ENCODE results near the gene MRPS35. TPM values are rescaled to one million over a fixed set of nuclear protein-coding genes. Genes with fewer than 3 reads are reported as not detected.

The MRPS35 gene
- 10 to 100 TPM; 59.1 to 72.2 TPM for total RNA-seq
- long read RNA-seq, transcript MRPS35-201 (8 exons, 1,888 nt): major isoform, 218 of 235 reads
- long read RNA-seq, transcript MRPS35-203 (7 exons, 1,715 nt): minor isoform, 8 of 235 reads
- long read RNA-seq, partial matches to known transcripts: 3 of 235 reads
- long read RNA-seq, other reads (novel, unspliced or antisense): 6 of 235 reads

- ATAC-seq: peak; percentile 96
- intact Hi-C loops (cut with DNase I, micrococcal nuclease): no loop called here
- peak; percentile 93 for DNase-seq
Measured at GRCh38 chr12:27710592-27711316, at the start of gene MRPS35. Gene MRPS35, plus strand, starts transcription at chr12:27710832. Its CDS starts 12 bp downstream, at chr12:27710844.

DNA sequence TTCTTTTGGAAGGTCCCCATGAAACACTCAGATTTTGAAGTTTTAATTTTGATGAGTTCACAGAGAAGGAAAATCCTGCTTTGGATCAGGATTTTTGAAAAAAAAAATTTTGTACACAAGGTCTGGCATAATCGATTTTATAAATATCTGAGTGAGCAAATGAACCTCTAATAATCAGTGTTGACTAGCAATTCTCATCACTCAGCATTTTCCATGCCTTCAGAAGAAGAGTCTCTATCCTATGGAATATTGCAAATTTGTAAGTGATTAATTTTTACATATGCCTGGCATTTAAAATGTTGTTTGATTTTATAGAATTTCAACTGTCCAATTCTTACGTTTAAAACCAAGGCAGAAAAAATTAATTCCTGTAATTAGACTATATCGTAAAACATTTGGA is 44.9 kb upstream of the MRPS35 start:
- intact Hi-C loops (cut with DNase I, micrococcal nuclease): no loop called here
- DNase-seq: no peak
- ATAC-seq: no peak

GRCh38 chr12:27666510-27666909 is 44.1 kb upstream of the MRPS35 start:
- no peak for ATAC-seq
- DNase-seq: no peak
- intact Hi-C loops (cut with DNase I, micrococcal nuclease): no loop called here

DNA sequence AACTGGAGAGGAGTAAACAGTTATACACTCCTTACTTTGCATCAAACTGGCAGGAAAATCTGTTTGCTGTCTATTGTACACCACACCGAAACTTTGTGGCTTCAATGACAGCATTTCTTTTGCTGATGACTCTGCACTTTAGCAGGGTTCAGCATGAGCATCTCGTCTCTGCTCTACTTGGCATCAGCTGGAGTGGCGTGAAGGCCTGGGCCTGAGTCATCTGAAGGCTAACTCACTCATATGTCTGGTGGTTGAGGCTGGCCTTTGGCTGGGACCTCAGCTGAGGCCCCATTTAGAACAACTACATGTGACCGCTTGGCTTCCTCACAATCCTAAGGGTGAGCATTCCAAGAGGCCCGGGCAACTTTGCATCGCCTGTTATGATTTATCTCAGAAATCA is 43.1 kb upstream of the MRPS35 start:
- DNase-seq (no peak), ATAC-seq (no peak)
- intact Hi-C loops (cut with DNase I, micrococcal nuclease): no loop called here

DNA sequence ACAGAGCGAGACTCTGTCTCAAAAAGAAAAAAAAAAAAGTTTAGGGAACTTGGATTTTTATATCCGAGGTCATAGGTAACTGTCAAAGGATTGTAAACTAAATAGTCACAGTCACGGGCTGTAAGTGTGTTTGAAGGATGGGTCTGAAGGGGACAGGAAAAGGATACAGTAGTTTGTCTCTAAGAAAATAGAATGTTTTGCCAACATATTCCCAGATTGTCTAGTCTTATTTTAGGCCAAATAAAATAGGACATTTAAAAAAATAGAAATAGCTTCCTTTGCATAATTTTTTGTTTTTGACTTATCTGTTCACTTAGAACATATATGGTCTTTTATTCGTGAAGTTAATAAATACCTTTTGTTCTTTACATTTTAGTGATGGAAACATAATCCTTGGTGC is 38.6 kb upstream of the MRPS35 start:
- ATAC-seq (no peak), DNase-seq (no peak)
- intact Hi-C loops (cut with DNase I, micrococcal nuclease): no loop called here

GRCh38 chr12:27672643-27673042 is 38.0 kb upstream of the MRPS35 start:
- intact Hi-C loops (cut with DNase I, micrococcal nuclease): no loop called here
- no peak for DNase-seq
- no peak for ATAC-seq

GRCh38 chr12:27673101-27673718 is 37.4 kb upstream of the MRPS35 start:
- intact Hi-C loops (cut with DNase I, micrococcal nuclease): no loop called here
- DNase-seq (no peak), ATAC-seq (no peak)

DNA sequence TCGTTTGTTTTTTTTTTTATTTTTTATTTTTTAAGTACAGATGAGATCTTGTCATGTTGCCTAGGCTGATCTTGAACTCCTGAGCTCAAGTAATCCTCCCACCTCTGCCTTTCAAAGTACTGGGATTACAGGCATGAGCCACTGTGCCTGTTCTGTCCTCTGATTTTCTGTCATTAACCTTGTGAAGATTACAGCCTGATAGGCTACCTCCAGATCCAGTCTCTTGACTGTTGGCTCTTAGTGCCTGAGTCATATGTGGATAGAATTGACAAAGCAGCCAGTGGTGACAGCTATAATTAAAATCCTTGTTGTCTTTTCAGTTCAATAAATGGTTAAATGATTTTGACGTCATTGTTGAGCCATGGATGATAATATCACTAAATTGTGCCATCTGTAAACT is 35.6 kb upstream of the MRPS35 start:
- DNase-seq: no peak
- ATAC-seq: no peak
- intact Hi-C loops (cut with DNase I, micrococcal nuclease): no loop called here

GRCh38 chr12:27680619-27681018 is 30.0 kb upstream of the MRPS35 start:
- DNase-seq (peak in 1 of 2 donors; percentile 33), ATAC-seq (peak; percentile 86)
- intact Hi-C loops (cut with DNase I, micrococcal nuclease): no loop called here

DNA sequence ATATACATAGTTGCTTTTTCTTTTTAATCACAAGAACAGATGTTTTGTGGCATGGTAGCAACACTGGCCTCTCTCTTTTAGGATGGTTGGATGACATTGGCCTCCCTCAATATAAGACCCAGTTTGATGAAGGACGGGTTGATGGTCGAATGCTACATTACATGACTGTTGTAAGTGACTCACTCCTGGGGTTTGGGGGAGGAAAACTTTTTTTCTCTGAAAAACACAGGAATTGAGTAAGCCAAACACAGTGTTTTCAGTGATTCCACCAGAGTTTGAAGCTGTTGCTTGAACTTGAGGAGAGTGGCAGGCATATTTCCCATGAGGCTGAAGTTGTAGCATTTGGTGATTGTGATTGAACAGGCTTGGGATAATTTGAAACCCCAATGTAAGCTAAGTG is 28.1 kb upstream of the MRPS35 start:
- no peak for ATAC-seq
- DNase-seq: no peak
- intact Hi-C loops (cut with DNase I, micrococcal nuclease): no loop called here

GRCh38 chr12:27685274-27685673 is 25.4 kb upstream of the MRPS35 start:
- ATAC-seq: peak; percentile 45
- intact Hi-C loops (cut with DNase I, micrococcal nuclease): no loop called here

DNA sequence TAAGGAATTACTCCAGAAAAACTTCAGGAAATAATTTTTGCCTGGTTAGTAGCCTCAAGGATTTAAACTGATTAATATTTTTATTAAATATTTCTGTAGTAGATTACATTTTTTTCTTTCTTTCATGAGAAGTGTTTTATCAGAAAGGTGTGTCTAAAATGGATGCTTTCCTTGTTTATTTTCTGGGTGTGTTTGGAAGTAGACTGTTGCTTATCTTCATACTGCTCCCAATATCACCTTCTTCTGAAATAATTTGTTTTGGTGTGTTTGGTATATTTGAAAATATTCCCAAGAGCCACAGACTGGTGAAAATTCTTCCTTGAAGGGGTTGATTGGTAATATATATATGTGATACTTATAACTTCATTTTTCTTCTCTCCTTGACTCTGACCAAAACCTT is 24.5 kb upstream of the MRPS35 start:
- intact Hi-C loops (cut with DNase I, micrococcal nuclease): no loop called here

More at GRCh38 chr12:27685274-27685673, 25.4 kb upstream of the MRPS35 start:
- DNase-seq: no peak

GRCh38 chr12:27688671-27689070 is 22.0 kb upstream of the MRPS35 start:
- ATAC-seq (peak; percentile 73), DNase-seq (no peak)
- intact Hi-C loops (cut with DNase I, micrococcal nuclease): no loop called here

More for the DNA sequence above, 24.5 kb upstream of the MRPS35 start:
- DNase-seq (no peak), ATAC-seq (peak; percentile 69)

DNA sequence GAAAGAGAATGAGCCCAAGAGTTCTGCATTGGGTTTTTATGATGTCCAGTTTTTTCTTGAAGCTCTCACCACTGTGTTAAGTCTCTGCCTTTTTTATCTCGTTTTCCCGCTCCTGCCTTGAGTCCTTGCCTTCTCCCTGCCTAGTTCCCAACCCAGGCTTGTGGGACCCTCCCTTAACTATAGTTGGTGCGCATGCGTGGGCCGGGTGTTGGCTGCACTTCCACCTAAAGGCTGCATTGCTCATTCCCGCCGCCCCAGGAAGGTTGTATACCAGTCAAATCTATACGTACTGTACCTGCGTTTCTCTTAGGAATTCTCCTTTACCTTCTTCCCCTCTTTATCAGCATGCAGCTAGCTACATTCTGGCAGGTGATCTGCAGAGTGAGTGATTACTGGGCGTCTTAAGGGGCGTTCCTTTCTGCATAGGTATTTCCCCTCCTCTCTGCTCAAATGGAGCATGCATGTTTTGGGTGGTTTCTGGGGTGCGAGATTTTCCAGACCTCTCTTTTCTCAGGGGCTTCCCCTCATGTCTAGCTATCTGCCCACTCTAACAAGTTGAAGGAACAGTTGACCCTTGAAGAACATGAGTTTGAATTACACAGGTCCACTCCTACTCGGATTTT is 21.0 kb upstream of the MRPS35 start:
- intact Hi-C loops (cut with DNase I, micrococcal nuclease): no loop called here
- DNase-seq (no peak), ATAC-seq (no peak)

- intact Hi-C loops (cut with DNase I, micrococcal nuclease): no loop called here
- no peak for ATAC-seq
- DNase-seq: no peak
Measured at GRCh38 chr12:27693403-27693802, 17.2 kb upstream of the MRPS35 start.

DNA sequence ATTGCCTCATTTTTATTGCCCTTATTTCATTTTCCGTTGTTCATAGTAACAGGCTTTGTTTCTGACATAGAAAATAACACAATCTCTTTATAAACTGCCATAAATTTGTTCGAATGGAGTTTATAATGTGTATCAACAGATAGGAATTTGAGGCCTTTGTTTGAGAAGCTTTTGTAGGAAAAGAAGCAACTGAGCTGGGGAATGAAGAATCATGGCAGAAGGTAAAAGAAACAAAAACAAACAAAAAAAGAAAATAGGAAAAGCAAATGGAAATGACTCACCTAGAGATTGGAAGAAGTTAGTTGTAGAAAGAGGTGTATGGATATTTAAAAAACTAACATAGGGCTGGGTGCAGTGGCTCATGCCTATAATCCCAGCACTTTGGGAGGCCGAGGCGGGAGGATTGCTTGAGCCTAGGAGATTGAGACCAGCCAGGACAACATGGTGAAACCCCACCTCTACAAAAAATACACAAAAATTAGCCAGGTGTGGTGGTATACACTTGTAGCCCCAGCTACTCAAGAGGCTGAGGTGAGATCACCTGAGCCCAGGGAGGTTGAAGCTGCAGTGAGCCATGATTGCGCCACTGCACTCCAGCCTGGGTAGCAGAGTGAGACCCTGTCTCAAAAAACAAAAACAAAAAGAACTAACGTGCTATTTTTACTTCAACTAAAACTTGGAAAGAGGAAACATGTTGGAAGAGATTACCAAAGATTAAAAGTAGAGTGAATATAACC is 14.9 kb upstream of the MRPS35 start:
- ATAC-seq: peak; percentile 40
- DNase-seq: no peak
- intact Hi-C loops (cut with DNase I, micrococcal nuclease): no loop called here

DNA sequence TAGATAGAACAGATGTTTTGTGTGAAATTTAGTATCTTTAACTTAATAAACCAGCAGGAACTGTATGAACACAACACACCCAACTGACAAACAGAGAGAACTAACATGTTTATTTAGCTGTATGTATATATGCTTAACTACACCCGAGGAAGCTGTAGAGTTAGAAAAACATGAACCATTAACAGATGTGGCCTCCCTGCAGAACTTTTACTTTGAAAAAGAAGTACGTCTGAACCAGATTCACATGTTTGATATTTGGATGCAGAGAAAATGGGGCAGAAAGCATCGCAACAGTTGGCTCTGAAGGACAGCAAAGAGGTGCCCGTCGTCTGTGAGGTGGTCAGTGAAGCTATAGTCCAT is 14.4 kb upstream of the MRPS35 start, which contains the start of gene REP15:
Gene REP15, plus strand, starts transcription at position 155 of the 360 bp plus-strand sequence. Its CDS starts 116 bp downstream, at position 271.
- intact Hi-C loops (cut with DNase I, micrococcal nuclease): no loop called here
- peak; percentile 91 for ATAC-seq
- DNase-seq: no peak

- no peak for DNase-seq
- intact Hi-C loops (cut with DNase I, micrococcal nuclease): no loop called here
- ATAC-seq: peak; percentile 38
Measured at GRCh38 chr12:27696864-27697564, 13.6 kb upstream of the MRPS35 start.

All from left colon (tissue), 2 donors.